Measurements from ENCODE around the gene FBXW5. TPM values are rescaled to one million over a fixed set of nuclear protein-coding genes. Genes with fewer than 3 reads are reported as not detected.

FBXW5 gene
- total and polyA plus RNA-seq, 2 experiments from 2014 or later, result 27.0 to 111 TPM

DNA sequence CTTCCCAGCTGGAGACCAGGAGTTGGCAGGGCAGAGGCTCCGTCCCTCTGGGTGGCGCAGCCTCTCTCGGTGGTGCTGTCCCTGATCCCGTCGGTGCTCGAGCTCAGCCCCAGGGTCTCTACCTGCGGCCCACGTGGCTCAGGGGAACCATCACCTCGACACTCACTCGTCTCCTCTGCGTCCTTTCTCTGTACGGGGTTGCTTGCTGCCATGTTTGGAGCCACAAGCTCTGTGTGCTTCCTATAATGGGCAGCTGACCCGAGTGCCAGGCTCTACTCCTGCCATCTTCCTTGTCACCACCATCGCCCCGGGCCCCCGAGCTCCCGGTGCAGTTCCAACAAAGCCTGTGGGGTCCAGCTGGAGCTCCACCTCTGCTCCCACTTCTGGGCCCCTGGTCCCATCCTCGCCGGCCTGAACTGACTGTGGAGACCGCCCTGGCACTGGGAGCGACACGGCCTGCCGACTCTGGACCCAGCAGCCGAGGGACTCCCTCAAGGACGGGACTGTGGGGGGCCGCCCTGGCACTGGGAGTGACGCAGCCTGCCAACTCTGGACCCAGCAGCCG, 5.0 kb downstream of the FBXW5 start:
- peaks cover 10% of the 10 kb centered on the region for H3K27me3 Mint-ChIP-seq (ENCODE audit: insufficient read depth, low read depth, poor library complexity)
- H3K79me2 ChIP-seq (replicated peaks; ENCODE audit: insufficient read depth), result 0 out of 2 replicates have a peak, but pooled peaks cover 9% of the 10 kb centered on the region
- 0 out of 2 replicates have a peak overlapping the region, but pooled peaks have one; percentile 72 for H3K27ac ChIP-seq (ENCODE audit: low read depth)
- no peak overlapping the region for H2AFZ ChIP-seq
- no peaks in the 10 kb centered on the region for H3K9me2 ChIP-seq (ENCODE audit: insufficient read depth)
- no peak overlapping the region for H3K4me2 ChIP-seq
- H3F3A ChIP-seq (replicated peaks; ENCODE audit: low read depth), result peaks cover 3% of the 10 kb centered on the region; the same call in 1 of the 2 replicates
- H3K4me3 Mint-ChIP-seq, result no peak overlapping the region
- H3K9me3 Mint-ChIP-seq, result no peaks in the 10 kb centered on the region; the same call in 2 of the 3 replicates
- H3K36me3 ChIP-seq (ENCODE audit: insufficient read depth), result no peaks in the 10 kb centered on the region
- ATAC-seq (no peak), DNase-seq (ENCODE audit: low spot score) (no peak)
- H3K4me3 ChIP-seq, result no peak overlapping the region
- peaks cover 12% of the 10 kb centered on the region for H4K20me1 ChIP-seq (replicated peaks; ENCODE audit: insufficient read depth)
- no peaks in the 10 kb centered on the region; the same call in 1 of the 2 replicates for H3K4me1 ChIP-seq (ENCODE audit: insufficient read depth)
- peaks cover 3% of the 10 kb centered on the region for H3K4me1 Mint-ChIP-seq
- peaks cover 44% of the 10 kb centered on the region for H3K36me3 Mint-ChIP-seq (ENCODE audit: low read depth)
- no peaks in the 10 kb centered on the region for H3K27me3 ChIP-seq (ENCODE audit: insufficient read depth)
- TF ChIP-seq STAT1 (IDR thresholded peaks at IDR 0.05; ENCODE audit: unreplicated experiment), result no peak
- TF ChIP-seq NANOG (IDR thresholded peaks at IDR 0.05; ENCODE audit: borderline replicate concordance), result no peak
- TF ChIP-seq, protein P1, sequence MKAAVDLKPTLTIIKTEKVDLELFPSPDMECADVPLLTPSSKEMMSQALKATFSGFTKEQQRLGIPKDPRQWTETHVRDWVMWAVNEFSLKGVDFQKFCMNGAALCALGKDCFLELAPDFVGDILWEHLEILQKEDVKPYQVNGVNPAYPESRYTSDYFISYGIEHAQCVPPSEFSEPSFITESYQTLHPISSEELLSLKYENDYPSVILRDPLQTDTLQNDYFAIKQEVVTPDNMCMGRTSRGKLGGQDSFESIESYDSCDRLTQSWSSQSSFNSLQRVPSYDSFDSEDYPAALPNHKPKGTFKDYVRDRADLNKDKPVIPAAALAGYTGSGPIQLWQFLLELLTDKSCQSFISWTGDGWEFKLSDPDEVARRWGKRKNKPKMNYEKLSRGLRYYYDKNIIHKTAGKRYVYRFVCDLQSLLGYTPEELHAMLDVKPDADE (IDR thresholded peaks at IDR 0.05), result no peak
- no peak for TF ChIP-seq JUNB (IDR thresholded peaks at IDR 0.05; ENCODE audit: unreplicated experiment)
- no peak for TF ChIP-seq ZNF114 (CRISPR knock-in tag; IDR thresholded peaks at IDR 0.05)
- TF ChIP-seq EZH2 (IDR thresholded peaks at IDR 0.05; ENCODE audit: low read depth, unreplicated experiment), result no peak
- TF ChIP-seq, protein P2, sequence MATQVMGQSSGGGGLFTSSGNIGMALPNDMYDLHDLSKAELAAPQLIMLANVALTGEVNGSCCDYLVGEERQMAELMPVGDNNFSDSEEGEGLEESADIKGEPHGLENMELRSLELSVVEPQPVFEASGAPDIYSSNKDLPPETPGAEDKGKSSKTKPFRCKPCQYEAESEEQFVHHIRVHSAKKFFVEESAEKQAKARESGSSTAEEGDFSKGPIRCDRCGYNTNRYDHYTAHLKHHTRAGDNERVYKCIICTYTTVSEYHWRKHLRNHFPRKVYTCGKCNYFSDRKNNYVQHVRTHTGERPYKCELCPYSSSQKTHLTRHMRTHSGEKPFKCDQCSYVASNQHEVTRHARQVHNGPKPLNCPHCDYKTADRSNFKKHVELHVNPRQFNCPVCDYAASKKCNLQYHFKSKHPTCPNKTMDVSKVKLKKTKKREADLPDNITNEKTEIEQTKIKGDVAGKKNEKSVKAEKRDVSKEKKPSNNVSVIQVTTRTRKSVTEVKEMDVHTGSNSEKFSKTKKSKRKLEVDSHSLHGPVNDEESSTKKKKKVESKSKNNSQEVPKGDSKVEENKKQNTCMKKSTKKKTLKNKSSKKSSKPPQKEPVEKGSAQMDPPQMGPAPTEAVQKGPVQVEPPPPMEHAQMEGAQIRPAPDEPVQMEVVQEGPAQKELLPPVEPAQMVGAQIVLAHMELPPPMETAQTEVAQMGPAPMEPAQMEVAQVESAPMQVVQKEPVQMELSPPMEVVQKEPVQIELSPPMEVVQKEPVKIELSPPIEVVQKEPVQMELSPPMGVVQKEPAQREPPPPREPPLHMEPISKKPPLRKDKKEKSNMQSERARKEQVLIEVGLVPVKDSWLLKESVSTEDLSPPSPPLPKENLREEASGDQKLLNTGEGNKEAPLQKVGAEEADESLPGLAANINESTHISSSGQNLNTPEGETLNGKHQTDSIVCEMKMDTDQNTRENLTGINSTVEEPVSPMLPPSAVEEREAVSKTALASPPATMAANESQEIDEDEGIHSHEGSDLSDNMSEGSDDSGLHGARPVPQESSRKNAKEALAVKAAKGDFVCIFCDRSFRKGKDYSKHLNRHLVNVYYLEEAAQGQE (IDR thresholded peaks at IDR 0.05; ENCODE audit: unreplicated experiment), result no peak
- TF ChIP-seq EZH2phosphoT487 (IDR thresholded peaks at IDR 0.05; ENCODE audit: unreplicated experiment), result no peak
- TF ChIP-seq, protein P3, sequence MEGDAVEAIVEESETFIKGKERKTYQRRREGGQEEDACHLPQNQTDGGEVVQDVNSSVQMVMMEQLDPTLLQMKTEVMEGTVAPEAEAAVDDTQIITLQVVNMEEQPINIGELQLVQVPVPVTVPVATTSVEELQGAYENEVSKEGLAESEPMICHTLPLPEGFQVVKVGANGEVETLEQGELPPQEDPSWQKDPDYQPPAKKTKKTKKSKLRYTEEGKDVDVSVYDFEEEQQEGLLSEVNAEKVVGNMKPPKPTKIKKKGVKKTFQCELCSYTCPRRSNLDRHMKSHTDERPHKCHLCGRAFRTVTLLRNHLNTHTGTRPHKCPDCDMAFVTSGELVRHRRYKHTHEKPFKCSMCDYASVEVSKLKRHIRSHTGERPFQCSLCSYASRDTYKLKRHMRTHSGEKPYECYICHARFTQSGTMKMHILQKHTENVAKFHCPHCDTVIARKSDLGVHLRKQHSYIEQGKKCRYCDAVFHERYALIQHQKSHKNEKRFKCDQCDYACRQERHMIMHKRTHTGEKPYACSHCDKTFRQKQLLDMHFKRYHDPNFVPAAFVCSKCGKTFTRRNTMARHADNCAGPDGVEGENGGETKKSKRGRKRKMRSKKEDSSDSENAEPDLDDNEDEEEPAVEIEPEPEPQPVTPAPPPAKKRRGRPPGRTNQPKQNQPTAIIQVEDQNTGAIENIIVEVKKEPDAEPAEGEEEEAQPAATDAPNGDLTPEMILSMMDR (conservative IDR thresholded peaks at IDR 0.05; ENCODE audit: low read depth in 2 of 2), result no peak
- no peak for TF ChIP-seq CREB1 (CRISPR knock-in tag; IDR thresholded peaks at IDR 0.05; ENCODE audit: low read depth)
- TF ChIP-seq, protein P4, sequence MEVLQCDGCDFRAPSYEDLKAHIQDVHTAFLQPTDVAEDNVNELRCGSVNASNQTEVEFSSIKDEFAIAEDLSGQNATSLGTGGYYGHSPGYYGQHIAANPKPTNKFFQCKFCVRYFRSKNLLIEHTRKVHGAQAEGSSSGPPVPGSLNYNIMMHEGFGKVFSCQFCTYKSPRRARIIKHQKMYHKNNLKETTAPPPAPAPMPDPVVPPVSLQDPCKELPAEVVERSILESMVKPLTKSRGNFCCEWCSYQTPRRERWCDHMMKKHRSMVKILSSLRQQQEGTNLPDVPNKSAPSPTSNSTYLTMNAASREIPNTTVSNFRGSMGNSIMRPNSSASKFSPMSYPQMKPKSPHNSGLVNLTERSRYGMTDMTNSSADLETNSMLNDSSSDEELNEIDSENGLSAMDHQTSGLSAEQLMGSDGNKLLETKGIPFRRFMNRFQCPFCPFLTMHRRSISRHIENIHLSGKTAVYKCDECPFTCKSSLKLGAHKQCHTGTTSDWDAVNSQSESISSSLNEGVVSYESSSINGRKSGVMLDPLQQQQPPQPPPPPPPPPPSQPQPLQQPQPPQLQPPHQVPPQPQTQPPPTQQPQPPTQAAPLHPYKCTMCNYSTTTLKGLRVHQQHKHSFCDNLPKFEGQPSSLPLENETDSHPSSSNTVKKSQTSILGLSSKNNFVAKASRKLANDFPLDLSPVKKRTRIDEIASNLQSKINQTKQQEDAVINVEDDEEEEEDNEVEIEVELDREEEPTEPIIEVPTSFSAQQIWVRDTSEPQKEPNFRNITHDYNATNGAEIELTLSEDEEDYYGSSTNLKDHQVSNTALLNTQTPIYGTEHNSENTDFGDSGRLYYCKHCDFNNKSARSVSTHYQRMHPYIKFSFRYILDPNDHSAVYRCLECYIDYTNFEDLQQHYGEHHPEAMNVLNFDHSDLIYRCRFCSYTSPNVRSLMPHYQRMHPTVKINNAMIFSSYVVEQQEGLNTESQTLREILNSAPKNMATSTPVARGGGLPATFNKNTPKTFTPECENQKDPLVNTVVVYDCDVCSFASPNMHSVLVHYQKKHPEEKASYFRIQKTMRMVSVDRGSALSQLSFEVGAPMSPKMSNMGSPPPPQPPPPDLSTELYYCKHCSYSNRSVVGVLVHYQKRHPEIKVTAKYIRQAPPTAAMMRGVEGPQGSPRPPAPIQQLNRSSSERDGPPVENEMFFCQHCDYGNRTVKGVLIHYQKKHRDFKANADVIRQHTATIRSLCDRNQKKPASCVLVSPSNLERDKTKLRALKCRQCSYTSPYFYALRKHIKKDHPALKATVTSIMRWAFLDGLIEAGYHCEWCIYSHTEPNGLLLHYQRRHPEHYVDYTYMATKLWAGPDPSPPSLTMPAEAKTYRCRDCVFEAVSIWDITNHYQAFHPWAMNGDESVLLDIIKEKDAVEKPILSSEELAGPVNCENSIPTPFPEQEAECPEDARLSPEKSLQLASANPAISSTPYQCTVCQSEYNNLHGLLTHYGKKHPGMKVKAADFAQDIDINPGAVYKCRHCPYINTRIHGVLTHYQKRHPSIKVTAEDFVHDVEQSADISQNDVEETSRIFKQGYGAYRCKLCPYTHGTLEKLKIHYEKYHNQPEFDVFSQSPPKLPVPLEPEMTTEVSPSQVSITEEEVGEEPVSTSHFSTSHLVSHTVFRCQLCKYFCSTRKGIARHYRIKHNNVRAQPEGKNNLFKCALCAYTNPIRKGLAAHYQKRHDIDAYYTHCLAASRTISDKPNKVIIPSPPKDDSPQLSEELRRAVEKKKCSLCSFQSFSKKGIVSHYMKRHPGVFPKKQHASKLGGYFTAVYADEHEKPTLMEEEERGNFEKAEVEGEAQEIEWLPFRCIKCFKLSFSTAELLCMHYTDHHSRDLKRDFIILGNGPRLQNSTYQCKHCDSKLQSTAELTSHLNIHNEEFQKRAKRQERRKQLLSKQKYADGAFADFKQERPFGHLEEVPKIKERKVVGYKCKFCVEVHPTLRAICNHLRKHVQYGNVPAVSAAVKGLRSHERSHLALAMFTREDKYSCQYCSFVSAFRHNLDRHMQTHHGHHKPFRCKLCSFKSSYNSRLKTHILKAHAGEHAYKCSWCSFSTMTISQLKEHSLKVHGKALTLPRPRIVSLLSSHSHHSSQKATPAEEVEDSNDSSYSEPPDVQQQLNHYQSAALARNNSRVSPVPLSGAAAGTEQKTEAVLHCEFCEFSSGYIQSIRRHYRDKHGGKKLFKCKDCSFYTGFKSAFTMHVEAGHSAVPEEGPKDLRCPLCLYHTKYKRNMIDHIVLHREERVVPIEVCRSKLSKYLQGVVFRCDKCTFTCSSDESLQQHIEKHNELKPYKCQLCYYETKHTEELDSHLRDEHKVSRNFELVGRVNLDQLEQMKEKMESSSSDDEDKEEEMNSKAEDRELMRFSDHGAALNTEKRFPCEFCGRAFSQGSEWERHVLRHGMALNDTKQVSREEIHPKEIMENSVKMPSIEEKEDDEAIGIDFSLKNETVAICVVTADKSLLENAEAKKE (CRISPR knock-in tag; IDR thresholded peaks at IDR 0.05), result no peak
- TF ChIP-seq POLR2AphosphoS5 (IDR thresholded peaks at IDR 0.05; ENCODE audit: low read depth), result no peak
- no peak for TF ChIP-seq ZNF331 (CRISPR knock-in tag; IDR thresholded peaks at IDR 0.05; ENCODE audit: low read depth)
- H3K27ac Mint-ChIP-seq, result no peak overlapping the region; the same call in 1 of the 2 replicates
